GM23338 (cell line): ENCODE results near the gene PTPRN2. TPM values are rescaled to one million over a fixed set of nuclear protein-coding genes. Genes with fewer than 3 reads are reported as not detected.

Source experiments
- ATAC-seq: fragments of 200-7000 bp; cut with Tn5 transposase; 3 replicates; pipeline ENCODE4 v1.9.1; 2020
- DNase-seq: peaks from one replicate; pipeline ENCODE4 v3.0.0-alpha.2; 2015; ENCODE audit warnings: low spot score
- H2AFZ ChIP-seq: fragments of 200-600 bp; sonication (generic); 2 replicates; pipeline ENCODE4 v1.8.0; 2016; ENCODE audit warnings: antibody characterized with exemption, mild to moderate bottlenecking, moderate library complexity
- H3F3A ChIP-seq: fragments of 200-600 bp; sonication (generic); replicated peaks from 2 replicates; pipeline ENCODE4 v1.8.0; 2017; ENCODE audit warnings: antibody characterized with exemption, mixed run types, low read depth
- H3K27ac ChIP-seq: fragments of 200-600 bp; sonication (generic); 2 replicates; pipeline ENCODE4 v1.6.1; 2016; ENCODE audit warnings: low read depth
- H3K27me3 ChIP-seq: fragments of 200-600 bp; sonication (generic); 2 replicates; pipeline ENCODE4 v1.8.0; 2016; ENCODE audit warnings: mild to moderate bottlenecking, mixed run types, moderate library complexity; ENCODE audit not compliant: insufficient read depth
- H3K36me3 ChIP-seq: fragments of 200-600 bp; sonication (generic); 2 replicates; pipeline ENCODE4 v1.8.0; 2016; ENCODE audit warnings: mild to moderate bottlenecking; ENCODE audit not compliant: insufficient read depth
- H3K4me1 ChIP-seq: fragments of 200-600 bp; sonication (generic); 2 replicates; pipeline ENCODE4 v1.8.0; 2016; ENCODE audit warnings: mild to moderate bottlenecking, moderate library complexity; ENCODE audit not compliant: insufficient read depth
- H3K4me2 ChIP-seq: fragments of 200-600 bp; sonication (generic); 2 replicates; pipeline ENCODE4 v1.7.1; 2017; ENCODE audit warnings: mixed run types
- H3K4me3 ChIP-seq: fragments of 200-600 bp; sonication (generic); 2 replicates; pipeline ENCODE4 v1.6.1; 2016; ENCODE audit warnings: mixed run types
- H3K79me2 ChIP-seq: fragments of 200-600 bp; sonication (generic); replicated peaks from 2 replicates; pipeline ENCODE4 v1.8.0; 2017; ENCODE audit warnings: mild to moderate bottlenecking; ENCODE audit not compliant: insufficient read depth
- H3K9me2 ChIP-seq: fragments of 200-600 bp; sonication (generic); 2 replicates; pipeline ENCODE4 v1.8.0; 2017; ENCODE audit not compliant: insufficient read depth
- H4K20me1 ChIP-seq: fragments of 200-600 bp; sonication (generic); replicated peaks from 2 replicates; pipeline ENCODE4 v1.8.0; 2017; ENCODE audit warnings: mild to moderate bottlenecking; ENCODE audit not compliant: insufficient read depth
- H3K27ac Mint-ChIP-seq: 2 replicates; pipeline ENCODE4 v1.8.0; 2020; ENCODE audit warnings: inconsistent platforms, mild to moderate bottlenecking, moderate library complexity, mixed read lengths
- H3K27me3 Mint-ChIP-seq: 3 replicates; pipeline ENCODE4 v1.8.0; 2022; ENCODE audit warnings: low read depth, mild to moderate bottlenecking, moderate library complexity, mixed read lengths, inconsistent platforms; ENCODE audit not compliant: insufficient read depth, poor library complexity
- H3K36me3 Mint-ChIP-seq: 3 replicates; pipeline ENCODE4 v1.8.0; 2021; ENCODE audit warnings: low read depth, mild to moderate bottlenecking, inconsistent platforms, moderate library complexity, mixed read lengths
- H3K4me1 Mint-ChIP-seq: 3 replicates; pipeline ENCODE4 v1.8.0; 2020; ENCODE audit warnings: mild to moderate bottlenecking, inconsistent platforms, mixed read lengths
- H3K4me3 Mint-ChIP-seq: 3 replicates; pipeline ENCODE4 v1.8.0; 2021; ENCODE audit warnings: moderate library complexity, mild to moderate bottlenecking, inconsistent platforms, mixed read lengths
- H3K9me3 Mint-ChIP-seq: 3 replicates; pipeline ENCODE4 v1.8.0; 2020; ENCODE audit warnings: moderate library complexity, mild to moderate bottlenecking, inconsistent platforms, mixed read lengths
- CREB1 ChIP-seq: fragments of 250-450 bp; sonication (Bioruptor Pico); IDR thresholded peaks from 2 replicates; pipeline ENCODE4 v1.5.0; 2020; ENCODE audit warnings: low read depth, mild to moderate bottlenecking, moderate library complexity
- EZH2 ChIP-seq: fragments of 200-600 bp; sonication (generic); IDR thresholded peaks from one replicate; pipeline ENCODE4 v1.8.0; 2017; ENCODE audit warnings: antibody characterized with exemption, mild to moderate bottlenecking, low read depth; ENCODE audit not compliant: unreplicated experiment
- EZH2phosphoT487 ChIP-seq: fragments of 200-600 bp; sonication (generic); IDR thresholded peaks from one replicate; pipeline ENCODE4 v1.8.1; 2018; ENCODE audit warnings: antibody characterized with exemption; ENCODE audit not compliant: unreplicated experiment
- polyA plus RNA-seq: library from polyadenylated mRNA; unstranded; fragments of >200 nt; fragmentation: Nextera tagmentation; extraction: Ambion mirVana; gene quantifications from 2 replicates; pipeline ENCODE4 v1.2.1, GENCODE V29; 2016
- total RNA-seq: library from RNA; depleted of rRNA; stranded (reverse); fragments of >200 nt; shearing (Covaris generic); gene quantifications from 2 replicates; pipeline ENCODE4 v1.2.3, GENCODE V29; 2014
- TF ChIP-seq, protein P1 (sequence below): IDR thresholded peaks from 2 replicates; pipeline ENCODE4 v1.6.1; 2016; ENCODE audit warnings: antibody characterized with exemption
- TF ChIP-seq, protein P2 (sequence below): fragments of 250-450 bp; sonication (Bioruptor Pico); IDR thresholded peaks from 2 replicates; pipeline ENCODE4 v1.5.0; 2020; ENCODE audit warnings: mild to moderate bottlenecking, moderate library complexity

The PTPRN2 gene
- total and polyA plus RNA-seq, 2 experiments from 2014 or later = 0.87 to 4.0 TPM

DNA sequence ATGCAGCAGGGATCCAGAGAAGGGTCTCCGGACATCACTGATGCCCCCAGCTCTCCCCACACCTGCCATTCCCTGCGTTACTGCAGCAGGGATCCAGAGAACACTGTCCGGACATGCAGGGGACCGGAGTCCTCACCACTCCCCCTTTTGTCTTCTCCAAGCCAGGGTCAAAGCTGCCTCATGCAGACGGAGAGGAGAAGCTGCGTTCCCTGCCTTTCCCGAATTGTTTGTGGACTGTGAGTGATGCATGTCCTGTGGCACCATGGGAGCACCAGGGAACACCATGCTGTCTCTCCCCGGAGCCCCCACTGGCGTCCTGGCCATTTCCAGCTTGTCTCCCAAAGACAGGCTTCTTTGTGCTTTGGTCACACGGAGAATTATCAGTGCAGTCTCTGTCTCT is 599.7 kb downstream of the PTPRN2 start:
- Mint-ChIP-seq H3K27me3 (peaks cover 4% of the 10 kb centered on the region), H3K9me3 (peaks cover 96% of the 10 kb centered on the region), H3K27ac (no peak overlapping the region), H3K4me3 (no peak overlapping the region), H3K4me1 (no peaks in the 10 kb centered on the region), H3K36me3 (peaks cover 57% of the 10 kb centered on the region)
- Histone ChIP-seq H3K79me2 (no peaks in the 10 kb centered on the region), H3K27ac (no peak overlapping the region), H3K36me3 (no peaks in the 10 kb centered on the region), H3K4me3 (no peak overlapping the region), H3K9me2 (no peaks in the 10 kb centered on the region), H2AFZ (no peak overlapping the region), H3K4me1 (no peaks in the 10 kb centered on the region), H4K20me1 (no peaks in the 10 kb centered on the region), H3K27me3 (no peaks in the 10 kb centered on the region), H3F3A (no peaks in the 10 kb centered on the region), H3K4me2 (no peak overlapping the region)
- TF ChIP-seq EZH2 = no peak
- TF ChIP-seq CREB1 (CRISPR knock-in tag) = no peak
- TF ChIP-seq, protein P1, sequence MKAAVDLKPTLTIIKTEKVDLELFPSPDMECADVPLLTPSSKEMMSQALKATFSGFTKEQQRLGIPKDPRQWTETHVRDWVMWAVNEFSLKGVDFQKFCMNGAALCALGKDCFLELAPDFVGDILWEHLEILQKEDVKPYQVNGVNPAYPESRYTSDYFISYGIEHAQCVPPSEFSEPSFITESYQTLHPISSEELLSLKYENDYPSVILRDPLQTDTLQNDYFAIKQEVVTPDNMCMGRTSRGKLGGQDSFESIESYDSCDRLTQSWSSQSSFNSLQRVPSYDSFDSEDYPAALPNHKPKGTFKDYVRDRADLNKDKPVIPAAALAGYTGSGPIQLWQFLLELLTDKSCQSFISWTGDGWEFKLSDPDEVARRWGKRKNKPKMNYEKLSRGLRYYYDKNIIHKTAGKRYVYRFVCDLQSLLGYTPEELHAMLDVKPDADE = no peak
- no peak for TF ChIP-seq EZH2phosphoT487
- TF ChIP-seq, protein P2, sequence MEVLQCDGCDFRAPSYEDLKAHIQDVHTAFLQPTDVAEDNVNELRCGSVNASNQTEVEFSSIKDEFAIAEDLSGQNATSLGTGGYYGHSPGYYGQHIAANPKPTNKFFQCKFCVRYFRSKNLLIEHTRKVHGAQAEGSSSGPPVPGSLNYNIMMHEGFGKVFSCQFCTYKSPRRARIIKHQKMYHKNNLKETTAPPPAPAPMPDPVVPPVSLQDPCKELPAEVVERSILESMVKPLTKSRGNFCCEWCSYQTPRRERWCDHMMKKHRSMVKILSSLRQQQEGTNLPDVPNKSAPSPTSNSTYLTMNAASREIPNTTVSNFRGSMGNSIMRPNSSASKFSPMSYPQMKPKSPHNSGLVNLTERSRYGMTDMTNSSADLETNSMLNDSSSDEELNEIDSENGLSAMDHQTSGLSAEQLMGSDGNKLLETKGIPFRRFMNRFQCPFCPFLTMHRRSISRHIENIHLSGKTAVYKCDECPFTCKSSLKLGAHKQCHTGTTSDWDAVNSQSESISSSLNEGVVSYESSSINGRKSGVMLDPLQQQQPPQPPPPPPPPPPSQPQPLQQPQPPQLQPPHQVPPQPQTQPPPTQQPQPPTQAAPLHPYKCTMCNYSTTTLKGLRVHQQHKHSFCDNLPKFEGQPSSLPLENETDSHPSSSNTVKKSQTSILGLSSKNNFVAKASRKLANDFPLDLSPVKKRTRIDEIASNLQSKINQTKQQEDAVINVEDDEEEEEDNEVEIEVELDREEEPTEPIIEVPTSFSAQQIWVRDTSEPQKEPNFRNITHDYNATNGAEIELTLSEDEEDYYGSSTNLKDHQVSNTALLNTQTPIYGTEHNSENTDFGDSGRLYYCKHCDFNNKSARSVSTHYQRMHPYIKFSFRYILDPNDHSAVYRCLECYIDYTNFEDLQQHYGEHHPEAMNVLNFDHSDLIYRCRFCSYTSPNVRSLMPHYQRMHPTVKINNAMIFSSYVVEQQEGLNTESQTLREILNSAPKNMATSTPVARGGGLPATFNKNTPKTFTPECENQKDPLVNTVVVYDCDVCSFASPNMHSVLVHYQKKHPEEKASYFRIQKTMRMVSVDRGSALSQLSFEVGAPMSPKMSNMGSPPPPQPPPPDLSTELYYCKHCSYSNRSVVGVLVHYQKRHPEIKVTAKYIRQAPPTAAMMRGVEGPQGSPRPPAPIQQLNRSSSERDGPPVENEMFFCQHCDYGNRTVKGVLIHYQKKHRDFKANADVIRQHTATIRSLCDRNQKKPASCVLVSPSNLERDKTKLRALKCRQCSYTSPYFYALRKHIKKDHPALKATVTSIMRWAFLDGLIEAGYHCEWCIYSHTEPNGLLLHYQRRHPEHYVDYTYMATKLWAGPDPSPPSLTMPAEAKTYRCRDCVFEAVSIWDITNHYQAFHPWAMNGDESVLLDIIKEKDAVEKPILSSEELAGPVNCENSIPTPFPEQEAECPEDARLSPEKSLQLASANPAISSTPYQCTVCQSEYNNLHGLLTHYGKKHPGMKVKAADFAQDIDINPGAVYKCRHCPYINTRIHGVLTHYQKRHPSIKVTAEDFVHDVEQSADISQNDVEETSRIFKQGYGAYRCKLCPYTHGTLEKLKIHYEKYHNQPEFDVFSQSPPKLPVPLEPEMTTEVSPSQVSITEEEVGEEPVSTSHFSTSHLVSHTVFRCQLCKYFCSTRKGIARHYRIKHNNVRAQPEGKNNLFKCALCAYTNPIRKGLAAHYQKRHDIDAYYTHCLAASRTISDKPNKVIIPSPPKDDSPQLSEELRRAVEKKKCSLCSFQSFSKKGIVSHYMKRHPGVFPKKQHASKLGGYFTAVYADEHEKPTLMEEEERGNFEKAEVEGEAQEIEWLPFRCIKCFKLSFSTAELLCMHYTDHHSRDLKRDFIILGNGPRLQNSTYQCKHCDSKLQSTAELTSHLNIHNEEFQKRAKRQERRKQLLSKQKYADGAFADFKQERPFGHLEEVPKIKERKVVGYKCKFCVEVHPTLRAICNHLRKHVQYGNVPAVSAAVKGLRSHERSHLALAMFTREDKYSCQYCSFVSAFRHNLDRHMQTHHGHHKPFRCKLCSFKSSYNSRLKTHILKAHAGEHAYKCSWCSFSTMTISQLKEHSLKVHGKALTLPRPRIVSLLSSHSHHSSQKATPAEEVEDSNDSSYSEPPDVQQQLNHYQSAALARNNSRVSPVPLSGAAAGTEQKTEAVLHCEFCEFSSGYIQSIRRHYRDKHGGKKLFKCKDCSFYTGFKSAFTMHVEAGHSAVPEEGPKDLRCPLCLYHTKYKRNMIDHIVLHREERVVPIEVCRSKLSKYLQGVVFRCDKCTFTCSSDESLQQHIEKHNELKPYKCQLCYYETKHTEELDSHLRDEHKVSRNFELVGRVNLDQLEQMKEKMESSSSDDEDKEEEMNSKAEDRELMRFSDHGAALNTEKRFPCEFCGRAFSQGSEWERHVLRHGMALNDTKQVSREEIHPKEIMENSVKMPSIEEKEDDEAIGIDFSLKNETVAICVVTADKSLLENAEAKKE (CRISPR knock-in tag) = no peak
- ATAC-seq = no peak
- no peak for DNase-seq

GRCh38 chr7:157986051-157986450 is 601.6 kb downstream of the PTPRN2 start:
- Histone ChIP-seq H3F3A (no peaks in the 10 kb centered on the region), H4K20me1 (no peaks in the 10 kb centered on the region), H3K79me2 (no peaks in the 10 kb centered on the region), H3K27ac (no peak overlapping the region), H2AFZ (no peak overlapping the region), H3K9me2 (no peaks in the 10 kb centered on the region), H3K4me1 (no peaks in the 10 kb centered on the region), H3K36me3 (no peaks in the 10 kb centered on the region), H3K4me3 (no peak overlapping the region), H3K4me2 (no peak overlapping the region), H3K27me3 (no peaks in the 10 kb centered on the region)
- H3K27me3 Mint-ChIP-seq = peaks cover 6% of the 10 kb centered on the region
- ATAC-seq (no peak), DNase-seq (no peak)
- no peak overlapping the region for H3K27ac Mint-ChIP-seq
- peaks cover 93% of the 10 kb centered on the region for H3K9me3 Mint-ChIP-seq
- H3K36me3 Mint-ChIP-seq = peaks cover 60% of the 10 kb centered on the region
- no peaks in the 10 kb centered on the region for H3K4me1 Mint-ChIP-seq
- H3K4me3 Mint-ChIP-seq = no peak overlapping the region
- TF ChIP-seq, protein P2 (CRISPR knock-in tag) = no peak
